ENCODE results near the gene EXOC3L2.

- TF ChIP-seq CTCF (IDR thresholded peaks at IDR 0.05; ENCODE audit: insufficient read depth, low read length, poor library complexity, severe bottlenecking) (no peak), EZH2phosphoT487 (conservative IDR thresholded peaks at IDR 0.05; ENCODE audit: low read length) (no peak)
Observed at GRCh38 chr19:45184115-45184514, 61.1 kb downstream of the EXOC3L2 start.

Measured in SU-DHL-6 (cell line).